Smooth muscle cell (in vitro differentiated cells): ENCODE results near the gene ARID1B. TPM values are rescaled to one million over a fixed set of nuclear protein-coding genes. Genes with fewer than 3 reads are reported as not detected.
"Not testable (repeated sequence)": the region's sequence is repeated elsewhere in the genome, so short reads cannot be mapped to it uniquely, and the experiment has no call there.

Source experiments
- DNase-seq: peaks from one replicate; lab custom pipeline; 2025; ENCODE audit not compliant: unreplicated experiment; lab: John Stamatoyannopoulos, UW
- H2AFZ ChIP-seq: fragments of 200-600 bp; sonication (generic); 2 replicates; pipeline ENCODE4 v1.6.0; 2016; ENCODE audit warnings: antibody characterized with exemption, low read depth, mild to moderate bottlenecking
- H3F3A ChIP-seq: fragments of 200-600 bp; sonication (generic); 2 replicates; pipeline ENCODE4 v1.6.0; 2017; ENCODE audit warnings: antibody characterized with exemption, low read depth
- H3K27ac ChIP-seq: fragments of 200-600 bp; sonication (generic); 2 replicates; pipeline ENCODE4 v1.5.1; 2016; ENCODE audit warnings: low read depth, mild to moderate bottlenecking
- H3K27me3 ChIP-seq: fragments of 200-600 bp; sonication (generic); 2 replicates; pipeline ENCODE4 v1.6.1; 2016; ENCODE audit warnings: low read depth, mild to moderate bottlenecking
- H3K36me3 ChIP-seq: fragments of 200-600 bp; sonication (generic); 2 replicates; pipeline ENCODE4 v1.5.1; 2016; ENCODE audit warnings: low read depth
- H3K4me1 ChIP-seq: fragments of 200-600 bp; sonication (generic); 2 replicates; pipeline ENCODE4 v1.5.1; 2016; ENCODE audit warnings: low read depth
- H3K4me2 ChIP-seq: fragments of 200-600 bp; sonication (generic); 2 replicates; pipeline ENCODE4 v1.6.0; 2016; ENCODE audit warnings: mild to moderate bottlenecking
- H3K4me3 ChIP-seq: fragments of 200-600 bp; sonication (generic); 2 replicates; pipeline ENCODE4 v1.5.1; 2016; ENCODE audit warnings: mild to moderate bottlenecking
- H3K79me2 ChIP-seq: fragments of 200-600 bp; sonication (generic); 2 replicates; pipeline ENCODE4 v1.6.0; 2016; ENCODE audit warnings: low read depth, mild to moderate bottlenecking
- H3K9ac ChIP-seq: fragments of 200-600 bp; sonication (generic); 2 replicates; pipeline ENCODE4 v1.6.0; 2016; ENCODE audit warnings: low read depth
- H3K9me3 ChIP-seq: fragments of 200-600 bp; sonication (generic); replicated peaks from 2 replicates; pipeline ENCODE4 v1.5.1; 2016; ENCODE audit warnings: low read depth
- H4K20me1 ChIP-seq: fragments of 200-600 bp; sonication (generic); 2 replicates; pipeline ENCODE4 v1.6.0; 2016; ENCODE audit warnings: low read depth
- WGBS: methylation state at CpG from one replicate; pipeline ENCODE4 v1.1.7; 2016; ENCODE audit warnings: low lambda C conversion rate; 5-methylcytosine and 5-hydroxymethylcytosine counted together
- polyA plus RNA-seq: library from polyadenylated mRNA; unstranded; fragments of >200 nt; fragmentation: Nextera tagmentation; extraction: Ambion mirVana; gene quantifications from 2 replicates; pipeline ENCODE4 v1.2.1, GENCODE V29; 2016
- total RNA-seq: library from RNA; depleted of rRNA; stranded (reverse); fragments of >200 nt; gene quantifications from 2 replicates; pipeline ENCODE4 v1.2.3, GENCODE V29; 2014
- TF ChIP-seq, protein P1 (sequence below): fragments of 200-600 bp; sonication (generic); IDR thresholded peaks from 2 replicates; pipeline ENCODE4 v1.5.1; 2017; ENCODE audit warnings: borderline replicate concordance, mild to moderate bottlenecking, antibody characterized with exemption; ENCODE audit not compliant: insufficient read depth, poor library complexity, severe bottlenecking

Gene ARID1B
- total and polyA plus RNA-seq, 2 experiments from 2014 or later, result 30.1 to 65.4 TPM

DNA sequence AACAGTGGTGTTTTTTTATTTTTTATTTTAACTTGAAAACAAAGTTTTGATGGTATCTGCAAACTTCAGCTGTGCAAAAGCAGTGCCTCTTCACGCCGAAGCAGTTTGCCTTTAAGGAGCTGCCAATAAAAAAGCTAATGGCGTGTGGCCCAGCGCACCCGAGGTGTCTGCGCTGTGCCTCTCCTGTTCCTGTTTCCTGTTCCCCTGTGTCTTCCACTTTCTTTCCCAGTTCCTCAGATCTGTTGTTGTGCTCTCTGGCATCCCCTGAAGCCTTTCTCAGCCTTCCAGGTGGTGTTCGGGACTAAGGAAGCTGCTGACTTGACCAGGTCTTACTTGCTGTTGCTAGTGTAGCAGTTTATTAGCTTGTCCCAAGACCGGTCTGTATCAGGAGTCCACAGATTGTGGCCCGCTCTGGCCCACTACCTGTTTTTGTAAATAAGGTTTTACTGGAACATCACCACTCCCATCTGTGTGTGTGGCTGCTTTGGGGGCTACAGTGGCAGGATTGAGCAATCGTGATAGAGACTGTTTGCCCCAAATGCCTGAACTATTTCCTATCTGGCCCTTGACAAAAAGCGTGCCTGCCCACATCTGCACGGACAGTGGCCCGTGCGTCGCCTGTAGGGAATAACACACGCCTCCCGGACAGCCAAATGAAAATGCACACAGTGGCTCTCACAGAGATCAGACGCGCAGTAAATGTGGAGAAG lies 367.8 kb downstream of the ARID1B start:
- Histone ChIP-seq H3K27ac (peak overlapping the region; percentile 40), H3K79me2 (no peaks in the 10 kb centered on the region), H2AFZ (no peak overlapping the region), H3K9ac (no peak overlapping the region), H3F3A (peaks cover 24% of the 10 kb centered on the region), H3K36me3 (no peaks in the 10 kb centered on the region), H3K9me3 (no peaks in the 10 kb centered on the region), H3K4me3 (no peak overlapping the region), H4K20me1 (peaks cover 44% of the 10 kb centered on the region), H3K27me3 (no peaks in the 10 kb centered on the region), H3K4me1 (peaks cover 23% of the 10 kb centered on the region), H3K4me2 (no peak overlapping the region)
- 82% methylated on average over 19 of the region's 19 CpGs for WGBS
- DNase-seq, result no peak
- TF ChIP-seq, protein P1, sequence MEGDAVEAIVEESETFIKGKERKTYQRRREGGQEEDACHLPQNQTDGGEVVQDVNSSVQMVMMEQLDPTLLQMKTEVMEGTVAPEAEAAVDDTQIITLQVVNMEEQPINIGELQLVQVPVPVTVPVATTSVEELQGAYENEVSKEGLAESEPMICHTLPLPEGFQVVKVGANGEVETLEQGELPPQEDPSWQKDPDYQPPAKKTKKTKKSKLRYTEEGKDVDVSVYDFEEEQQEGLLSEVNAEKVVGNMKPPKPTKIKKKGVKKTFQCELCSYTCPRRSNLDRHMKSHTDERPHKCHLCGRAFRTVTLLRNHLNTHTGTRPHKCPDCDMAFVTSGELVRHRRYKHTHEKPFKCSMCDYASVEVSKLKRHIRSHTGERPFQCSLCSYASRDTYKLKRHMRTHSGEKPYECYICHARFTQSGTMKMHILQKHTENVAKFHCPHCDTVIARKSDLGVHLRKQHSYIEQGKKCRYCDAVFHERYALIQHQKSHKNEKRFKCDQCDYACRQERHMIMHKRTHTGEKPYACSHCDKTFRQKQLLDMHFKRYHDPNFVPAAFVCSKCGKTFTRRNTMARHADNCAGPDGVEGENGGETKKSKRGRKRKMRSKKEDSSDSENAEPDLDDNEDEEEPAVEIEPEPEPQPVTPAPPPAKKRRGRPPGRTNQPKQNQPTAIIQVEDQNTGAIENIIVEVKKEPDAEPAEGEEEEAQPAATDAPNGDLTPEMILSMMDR, result no peak

DNA sequence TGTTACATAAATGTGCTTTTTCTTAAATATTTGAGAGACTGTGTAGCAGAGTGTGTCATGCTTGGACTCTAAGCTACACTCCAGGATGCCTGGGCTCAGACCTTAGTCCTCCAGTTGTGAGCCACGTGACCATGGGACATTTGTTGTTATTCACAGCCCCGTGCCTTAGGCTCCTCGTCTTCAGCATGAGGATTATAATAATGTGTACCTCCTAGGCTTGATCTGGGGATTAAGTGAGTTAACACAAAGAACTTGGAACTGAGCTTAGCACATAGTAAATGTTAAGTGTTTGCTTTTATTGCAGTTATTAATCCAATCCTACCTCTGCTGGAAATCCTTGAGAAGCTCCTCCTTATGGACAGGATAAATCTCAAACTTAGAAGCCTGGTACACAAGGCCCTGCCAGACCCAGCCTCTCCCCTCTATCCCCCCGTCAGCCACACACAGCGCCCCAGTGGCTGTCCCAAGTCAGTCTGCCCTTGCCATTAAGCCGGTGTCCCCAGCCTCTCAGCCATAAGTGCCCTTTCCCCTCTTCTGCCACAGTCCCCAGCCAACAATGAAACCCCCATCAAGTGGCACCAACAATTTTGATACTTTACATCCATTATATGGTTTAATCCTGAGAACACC lies 368.6 kb downstream of the ARID1B start:
- no peak overlapping the region for H3K4me3 ChIP-seq
- H3K4me2 ChIP-seq, result no peak overlapping the region
- 64% methylated on average over 6 of the region's 6 CpGs for WGBS
- no peaks in the 10 kb centered on the region for H3K79me2 ChIP-seq
- DNase-seq, result no peak
- no peaks in the 10 kb centered on the region for H3K36me3 ChIP-seq
- H3K9ac ChIP-seq, result no peak overlapping the region
- H3K27me3 ChIP-seq, result no peaks in the 10 kb centered on the region
- no peaks in the 10 kb centered on the region for H3K9me3 ChIP-seq
- TF ChIP-seq, protein P1, result no peak
- peak overlapping the region; percentile 40 for H3K27ac ChIP-seq
- H2AFZ ChIP-seq, result no peak overlapping the region
- peaks cover 44% of the 10 kb centered on the region for H4K20me1 ChIP-seq
- H3K4me1 ChIP-seq, result peaks cover 23% of the 10 kb centered on the region
- peaks cover 24% of the 10 kb centered on the region for H3F3A ChIP-seq

DNA sequence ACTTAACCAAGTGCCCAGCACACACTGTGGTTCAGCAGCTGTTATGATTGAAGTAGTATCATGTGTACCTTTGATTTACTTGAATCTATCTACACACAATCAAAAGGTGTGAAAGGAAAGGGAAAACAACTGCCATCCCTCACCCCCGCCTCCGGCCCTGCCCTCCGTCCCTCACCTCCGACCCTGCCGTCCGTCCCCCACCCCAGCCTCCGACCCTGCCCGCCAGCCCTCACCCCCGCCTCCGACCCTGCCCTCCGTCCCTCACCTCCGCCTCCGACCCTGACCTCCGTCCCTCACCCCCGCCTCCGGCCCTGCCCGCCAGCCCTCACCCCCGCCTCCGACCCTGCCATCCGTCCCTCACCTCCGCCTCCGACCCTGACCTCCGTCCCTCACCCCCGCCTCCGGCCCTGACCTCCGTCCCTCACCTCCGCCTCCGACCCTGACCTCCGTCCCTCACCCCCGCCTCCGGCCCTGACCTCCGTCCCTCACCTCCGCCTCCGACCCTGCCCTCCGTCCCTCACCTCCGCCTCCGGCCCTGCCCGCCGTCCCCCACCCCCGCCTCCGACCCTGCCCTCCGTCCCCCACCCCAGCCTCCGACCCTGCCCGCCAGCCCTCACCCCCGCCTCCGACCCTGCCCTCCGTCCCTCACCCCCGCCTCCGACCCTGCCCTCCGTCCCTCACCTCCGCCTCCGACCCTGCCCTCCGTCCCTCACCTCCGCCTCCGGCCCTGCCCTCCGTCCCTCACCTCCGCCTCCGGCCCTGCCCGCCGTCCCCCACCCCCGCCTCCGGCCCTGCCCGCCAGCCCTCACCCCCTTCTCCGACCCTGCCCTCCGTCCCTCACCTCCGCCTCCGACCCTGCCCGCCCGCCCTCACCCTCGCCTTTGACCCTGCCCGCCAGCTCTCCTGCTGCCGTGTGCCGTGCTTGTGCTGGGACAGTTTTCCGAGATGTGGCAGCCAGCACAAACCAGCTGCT lies 370.2 kb downstream of the ARID1B start:
- H3K9me3 ChIP-seq, H3K9ac ChIP-seq, H3K36me3 ChIP-seq, H2AFZ ChIP-seq, H3K79me2 ChIP-seq, H3K4me3 ChIP-seq, H3K27me3 ChIP-seq, DNase-seq, H3K4me2 ChIP-seq: not testable (repeated sequence)
- Histone ChIP-seq H4K20me1 (peaks cover 45% of the 10 kb centered on the region), H3K4me1 (peaks cover 31% of the 10 kb centered on the region), H3K27ac (peak overlapping the region; percentile 96), H3F3A (peaks cover 33% of the 10 kb centered on the region)
- WGBS, result 91% methylated on average over 10 of the region's 74 CpGs
